ENCODE results near the gene CDKN2B-AS1. TPM values are rescaled to one million over a fixed set of nuclear protein-coding genes. Genes with fewer than 3 reads are reported as not detected.

CDKN2B-AS1 gene
- polyA plus RNA-seq, 2 of the 4 experiments (the other 2 are of a cell fraction), result not detected

GRCh38 chr9:21989440-21990189, 5.0 kb upstream of the CDKN2B-AS1 start:
- ChIA-PET POLR2A (no interaction called here), CTCF (no interaction called here)
- FAIRE-seq (no peak), ATAC-seq (no peak), DNase-seq (ENCODE audit: low read depth in 1 of 2, low spot score in 1 of 2) (no peak)
- Histone ChIP-seq H3K27ac (no peak overlapping the region), H3K9me3 (no peaks in the 10 kb centered on the region), H3K4me1 (no peaks in the 10 kb centered on the region), H3K4me3 (no peak overlapping the region), H3K4me2 (no peak overlapping the region)
- WGBS (ENCODE audit: missing lambda C conversion rate), result no CpG with 5 or more reads among the region's 35 CpGs
- TF ChIP-seq MAFK (IDR thresholded peaks at IDR 0.05; ENCODE audit: partially characterized antibody), result no peak
- no peak for TF ChIP-seq HOXA7 (CRISPR knock-in tag; IDR thresholded peaks at IDR 0.05)
- no peak for TF ChIP-seq KDM5A (IDR thresholded peaks at IDR 0.05)
- TF ChIP-seq ESRRA (IDR thresholded peaks at IDR 0.05; ENCODE audit: borderline replicate concordance, low read length), result no peak
- TF ChIP-seq EHF (CRISPR knock-in tag; IDR thresholded peaks at IDR 0.05), result no peak
- no peak for TF ChIP-seq HEYL (CRISPR knock-in tag; IDR thresholded peaks at IDR 0.05)
- no peak for TF ChIP-seq ZFP36 (IDR thresholded peaks at IDR 0.05; ENCODE audit: borderline replicate concordance, partially characterized antibody)
- no peak for TF ChIP-seq SREBF2 (IDR thresholded peaks at IDR 0.05)
- TF ChIP-seq MAZ (IDR thresholded peaks at IDR 0.05; ENCODE audit: borderline replicate concordance, low read depth, low read length), result no peak
- no peak for TF ChIP-seq ZC3H11A (IDR thresholded peaks at IDR 0.05)
- no peak for TF ChIP-seq ZNF302 (CRISPR knock-in tag; IDR thresholded peaks at IDR 0.05)
- TF ChIP-seq EP300 (IDR thresholded peaks at IDR 0.05), result no peak
- no peak for TF ChIP-seq NPAS2 (CRISPR knock-in tag; IDR thresholded peaks at IDR 0.05; ENCODE audit: borderline replicate concordance)

DNA sequence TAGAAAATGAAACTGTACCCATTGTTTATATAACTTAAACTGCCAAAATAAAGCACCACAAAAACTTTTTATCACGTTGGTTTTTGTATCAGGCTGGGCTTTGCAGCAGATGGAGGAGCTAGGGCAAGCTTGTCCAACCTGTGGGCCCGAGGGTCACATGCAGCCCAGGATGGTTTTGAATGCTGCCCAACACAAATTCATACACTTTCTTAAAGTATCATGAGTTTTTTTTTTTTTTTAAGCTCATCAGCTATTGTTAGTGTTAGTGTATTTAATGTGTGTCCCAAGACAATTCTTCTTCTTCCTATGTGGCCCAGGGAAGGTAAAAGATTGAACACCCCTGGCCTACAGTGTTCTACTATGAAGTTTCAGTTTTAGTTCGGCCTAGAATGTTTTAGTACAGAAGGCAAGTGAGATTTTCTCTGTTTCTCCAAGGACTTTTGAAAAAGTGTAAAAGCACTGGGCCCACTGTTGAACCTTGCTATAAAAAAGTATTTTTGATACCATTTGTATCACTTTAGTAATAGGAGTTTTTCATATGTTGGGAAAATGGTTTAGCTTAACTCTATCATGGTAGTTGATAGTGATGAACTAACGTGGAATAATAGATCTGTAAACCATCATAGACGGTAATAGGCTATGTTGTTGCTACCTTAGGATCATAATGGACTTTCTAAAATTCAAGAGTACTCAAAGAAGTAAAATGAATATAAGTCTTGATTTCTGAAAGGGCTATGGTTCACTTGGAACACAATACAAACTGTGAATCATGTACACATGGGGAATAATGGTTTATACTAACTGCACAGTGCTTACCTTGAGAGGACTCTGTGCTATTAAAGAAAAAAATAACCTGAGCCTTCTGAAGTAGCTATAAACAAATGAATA, 3.3 kb upstream of the CDKN2B-AS1 start:
- no peak for DNase-seq (ENCODE audit: low read depth in 1 of 2, low spot score in 1 of 2)
- FAIRE-seq, result no peak
- H3K27ac ChIP-seq, result no peak overlapping the region
- no peaks in the 10 kb centered on the region for H3K4me1 ChIP-seq
- no peak overlapping the region for H3K4me3 ChIP-seq
- CTCF ChIA-PET, result no interaction called here
- TF ChIP-seq PHF8 (IDR thresholded peaks at IDR 0.05; ENCODE audit: borderline replicate concordance, low read depth) (no peak), ZC3H11A (IDR thresholded peaks at IDR 0.05) (no peak), TP53 (CRISPR knock-in tag; IDR thresholded peaks at IDR 0.05) (no peak), RCOR1 (IDR thresholded peaks at IDR 0.05; ENCODE audit: low read depth, low read length) (no peak), FOSL2 (IDR thresholded peaks at IDR 0.05) (no peak), FOSL2 (CRISPR knock-in tag; IDR thresholded peaks at IDR 0.05) (no peak), CHD4 (IDR thresholded peaks at IDR 0.05; ENCODE audit: borderline replicate concordance) (no peak), RARB (CRISPR knock-in tag; IDR thresholded peaks at IDR 0.05) (no peak), CEBPB (IDR thresholded peaks at IDR 0.05) (no peak), KDM1A (IDR thresholded peaks at IDR 0.05; ENCODE audit: low read depth) (no peak), RAD21 (conservative IDR thresholded peaks at IDR 0.05 in 1 of 2, IDR thresholded peaks at IDR 0.05 in 1 of 2) (no peak)
- TF ChIP-seq, protein P1, sequence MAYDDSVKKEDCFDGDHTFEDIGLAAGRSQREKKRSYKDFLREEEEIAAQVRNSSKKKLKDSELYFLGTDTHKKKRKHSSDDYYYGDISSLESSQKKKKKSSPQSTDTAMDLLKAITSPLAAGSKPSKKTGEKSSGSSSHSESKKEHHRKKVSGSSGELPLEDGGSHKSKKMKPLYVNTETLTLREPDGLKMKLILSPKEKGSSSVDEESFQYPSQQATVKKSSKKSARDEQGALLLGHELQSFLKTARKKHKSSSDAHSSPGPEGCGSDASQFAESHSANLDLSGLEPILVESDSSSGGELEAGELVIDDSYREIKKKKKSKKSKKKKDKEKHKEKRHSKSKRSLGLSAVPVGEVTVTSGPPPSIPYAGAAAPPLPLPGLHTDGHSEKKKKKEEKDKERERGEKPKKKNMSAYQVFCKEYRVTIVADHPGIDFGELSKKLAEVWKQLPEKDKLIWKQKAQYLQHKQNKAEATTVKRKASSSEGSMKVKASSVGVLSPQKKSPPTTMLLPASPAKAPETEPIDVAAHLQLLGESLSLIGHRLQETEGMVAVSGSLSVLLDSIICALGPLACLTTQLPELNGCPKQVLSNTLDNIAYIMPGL (CRISPR knock-in tag; IDR thresholded peaks at IDR 0.05; ENCODE audit: borderline replicate concordance), result no peak
- TF ChIP-seq, protein P2, sequence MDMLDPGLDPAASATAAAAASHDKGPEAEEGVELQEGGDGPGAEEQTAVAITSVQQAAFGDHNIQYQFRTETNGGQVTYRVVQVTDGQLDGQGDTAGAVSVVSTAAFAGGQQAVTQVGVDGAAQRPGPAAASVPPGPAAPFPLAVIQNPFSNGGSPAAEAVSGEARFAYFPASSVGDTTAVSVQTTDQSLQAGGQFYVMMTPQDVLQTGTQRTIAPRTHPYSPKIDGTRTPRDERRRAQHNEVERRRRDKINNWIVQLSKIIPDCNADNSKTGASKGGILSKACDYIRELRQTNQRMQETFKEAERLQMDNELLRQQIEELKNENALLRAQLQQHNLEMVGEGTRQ (IDR thresholded peaks at IDR 0.05), result no peak
- no peaks in the 10 kb centered on the region for H3K9me3 ChIP-seq
- no peak overlapping the region for H3K4me2 ChIP-seq
- no CpG with 5 or more reads among the region's 5 CpGs for WGBS (ENCODE audit: missing lambda C conversion rate)
- POLR2A ChIA-PET, result no interaction called here
- ATAC-seq, result no peak
